Measurements from ENCODE around the gene KRT13. TPM values are rescaled to one million over a fixed set of nuclear protein-coding genes. Genes with fewer than 3 reads are reported as not detected.

The KRT13 gene
- total RNA-seq, 2 donors from 2014 or later = not detected

- no peak overlapping the region for H3K4me3 ChIP-seq
- peaks cover 13 to 17% of the 10 kb centered on the region in 2 donors for H3K27me3 ChIP-seq
- H3K4me1 ChIP-seq = peaks cover 0 to 15% of the 10 kb centered on the region in 2 donors
- H3K9me3 ChIP-seq = no peaks in the 10 kb centered on the region
- no peak for DNase-seq (ENCODE audit: low spot score)
- no peaks in the 10 kb centered on the region for H3K36me3 ChIP-seq
- TF ChIP-seq CTCF (IDR thresholded peaks at IDR 0.05) = no peak
- no peak overlapping the region for H3K27ac ChIP-seq
Measured at GRCh38 chr17:41524261-41524660, 18.8 kb upstream of the KRT13 start.

DNA sequence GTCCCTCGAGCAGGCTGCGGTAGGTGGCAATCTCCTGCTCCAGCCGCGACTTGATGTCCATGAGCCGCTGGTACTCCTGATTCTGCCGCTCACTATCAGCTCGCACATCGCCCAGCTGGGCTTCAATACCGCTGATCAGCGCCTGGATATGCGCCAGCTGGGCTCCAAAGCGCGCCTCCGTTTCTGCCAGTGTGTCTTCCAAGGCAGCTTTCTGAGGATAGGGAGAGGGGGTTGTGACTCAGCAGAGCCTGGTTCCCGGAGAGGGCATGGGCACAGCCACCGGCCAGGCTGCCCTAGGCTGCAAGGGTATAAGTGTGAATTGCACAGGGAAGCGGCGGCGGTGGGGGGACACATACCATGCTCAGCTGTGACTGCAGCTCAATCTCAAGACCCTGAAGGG, 18.4 kb upstream of the KRT13 start:
- Histone ChIP-seq H3K4me1 (peaks cover 0 to 15% of the 10 kb centered on the region in 2 donors), H3K9me3 (no peaks in the 10 kb centered on the region), H3K27ac (no peak overlapping the region), H3K27me3 (peaks cover 13 to 17% of the 10 kb centered on the region in 2 donors), H3K36me3 (no peaks in the 10 kb centered on the region), H3K4me3 (no peak overlapping the region)
- TF ChIP-seq CTCF (IDR thresholded peaks at IDR 0.05) = no peak
- DNase-seq (ENCODE audit: low spot score) = no peak

DNA sequence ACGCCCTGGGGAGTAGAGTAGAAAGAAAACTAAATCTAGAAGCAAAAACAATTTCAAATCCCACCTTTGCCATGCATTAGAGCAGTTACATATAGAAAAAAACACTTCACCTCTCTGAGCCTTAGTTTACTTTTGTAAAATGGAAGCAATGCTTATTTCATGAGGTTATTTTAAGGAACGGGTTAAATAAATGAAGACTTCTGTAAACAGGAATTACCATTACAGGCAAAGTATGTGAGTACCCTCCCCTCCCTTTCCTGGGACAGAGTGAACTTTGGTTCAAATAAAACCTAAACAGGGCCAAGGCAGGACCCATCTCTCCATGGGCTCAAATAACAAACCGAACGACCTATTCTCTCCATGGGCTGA, 17.8 kb upstream of the KRT13 start:
- Histone ChIP-seq H3K36me3 (no peaks in the 10 kb centered on the region), H3K4me1 (peaks cover 0 to 12% of the 10 kb centered on the region in 2 donors), H3K4me3 (no peak overlapping the region), H3K27me3 (peaks cover 10 to 16% of the 10 kb centered on the region in 2 donors), H3K9me3 (no peaks in the 10 kb centered on the region), H3K27ac (no peak overlapping the region)
- no peak for DNase-seq (ENCODE audit: low spot score)
- TF ChIP-seq CTCF (IDR thresholded peaks at IDR 0.05) = no peak

DNA sequence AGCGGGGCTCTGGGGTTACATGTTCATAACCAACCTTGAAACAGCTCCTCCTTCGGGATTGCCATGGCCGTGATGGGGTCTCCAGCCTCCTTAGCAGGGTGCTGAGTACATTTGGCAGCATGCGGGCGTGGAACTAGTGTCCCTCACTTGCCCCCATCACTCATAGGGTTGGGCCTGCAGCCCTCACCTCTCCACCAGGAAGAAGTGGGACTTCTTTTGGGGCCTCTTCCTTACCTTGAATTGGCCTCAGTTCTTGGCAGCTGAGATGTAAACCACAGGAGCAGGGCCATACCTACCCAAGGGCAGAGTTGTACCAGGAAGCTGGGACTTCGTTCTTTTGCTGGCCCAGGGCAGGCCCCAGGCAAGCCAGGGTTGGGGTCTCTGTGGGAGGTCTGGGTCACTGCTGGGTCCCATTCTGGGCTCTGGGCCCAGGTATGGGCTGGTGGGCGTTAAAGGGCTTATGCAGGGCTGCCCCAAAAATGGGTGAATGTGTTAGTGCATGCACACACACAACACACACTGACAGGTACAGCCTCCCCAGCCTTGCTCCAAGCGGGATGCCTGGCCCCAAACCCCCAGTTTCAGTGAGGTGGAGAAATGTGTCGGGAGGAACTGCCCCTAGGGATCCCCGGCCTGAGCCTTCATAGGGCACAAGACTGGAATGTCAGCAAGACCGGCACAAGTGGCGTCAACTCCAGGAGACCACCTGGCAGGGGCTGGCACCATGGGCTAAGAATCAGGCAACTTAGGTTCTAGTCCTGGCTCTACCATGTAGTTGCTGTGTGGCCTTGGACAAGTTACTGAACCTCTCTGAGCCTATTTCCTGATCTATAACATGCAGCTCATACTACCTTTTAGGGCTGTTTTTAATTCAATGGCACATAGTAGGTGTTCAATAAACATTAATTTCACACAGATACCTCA, 17.2 kb upstream of the KRT13 start:
- DNase-seq (ENCODE audit: low spot score) = no peak
- Histone ChIP-seq H3K4me3 (no peak overlapping the region), H3K9me3 (no peaks in the 10 kb centered on the region), H3K27ac (no peak overlapping the region), H3K4me1 (peaks cover 0 to 5% of the 10 kb centered on the region in 2 donors), H3K36me3 (no peaks in the 10 kb centered on the region), H3K27me3 (peaks cover 4 to 10% of the 10 kb centered on the region in 2 donors)
- TF ChIP-seq CTCF (IDR thresholded peaks at IDR 0.05) = no peak

GRCh38 chr17:41521574-41522261, 16.3 kb upstream of the KRT13 start:
- Histone ChIP-seq H3K27me3 (peaks cover 0 to 1% of the 10 kb centered on the region in 2 donors), H3K4me3 (no peak overlapping the region), H3K36me3 (no peaks in the 10 kb centered on the region), H3K9me3 (no peaks in the 10 kb centered on the region), H3K4me1 (no peaks in the 10 kb centered on the region), H3K27ac (no peak overlapping the region)
- no peak for TF ChIP-seq CTCF (IDR thresholded peaks at IDR 0.05)
- DNase-seq (ENCODE audit: low spot score) = no peak
